Activated naive CD4-positive, alpha-beta T cell (primary cell): Measurements from ENCODE around the gene RAB40B.
"Not testable (repeated sequence)": the region's sequence is repeated elsewhere in the genome, so short reads cannot be mapped to it uniquely, and the experiment has no call there.

Source experiments
- DNase-seq, 4 experiments: peaks; one replicate each; lab custom pipeline; 2025; lab: John Stamatoyannopoulos, UW

Gene RAB40B

DNA sequence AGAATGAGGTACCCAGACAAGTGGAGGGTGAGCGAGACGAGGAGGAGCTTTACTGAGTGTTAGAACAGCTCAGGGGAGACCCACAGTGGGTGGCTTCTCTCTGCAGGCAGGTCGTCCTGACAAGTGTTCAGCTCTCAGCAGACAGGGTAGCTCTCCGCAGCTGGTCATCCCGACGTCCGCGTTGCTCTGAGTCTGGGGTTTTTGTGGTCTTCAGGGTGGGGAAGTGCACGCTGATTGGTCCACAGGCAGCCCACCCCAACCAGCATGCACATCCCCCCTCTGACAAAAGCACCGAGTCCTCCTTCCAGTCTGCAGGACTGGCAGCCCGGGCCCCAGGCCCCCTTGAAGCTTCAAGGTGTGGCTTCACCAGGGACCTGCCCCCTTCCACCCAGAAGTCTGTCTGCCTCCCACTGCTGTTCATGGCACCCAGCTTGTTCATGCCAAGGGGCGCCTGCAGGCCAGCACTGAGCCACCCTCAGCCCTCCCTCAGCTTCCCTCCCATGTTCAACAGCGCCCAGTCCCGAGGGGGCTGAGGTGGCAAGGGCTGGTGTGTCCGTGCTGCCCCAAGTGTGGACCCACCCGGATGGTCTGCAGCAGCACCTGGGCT, 30.4 kb downstream of the RAB40B start:
- no peak for DNase-seq

DNA sequence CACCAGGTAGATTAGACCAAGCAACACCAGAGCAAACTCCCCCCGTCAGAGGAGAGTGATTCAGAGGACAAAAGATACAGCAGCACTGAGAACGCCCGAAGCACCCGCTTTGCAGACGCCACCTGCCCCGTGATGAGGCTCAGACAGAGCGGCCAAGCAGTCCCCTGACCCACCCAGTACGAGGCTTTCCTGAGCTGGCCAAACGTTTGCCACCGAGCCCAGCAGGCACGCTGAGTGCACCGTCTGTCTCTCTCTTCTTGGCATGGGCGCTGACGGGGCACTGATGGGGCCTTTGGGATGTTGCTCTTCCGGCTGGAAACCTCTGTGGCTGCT, 30.9 kb downstream of the RAB40B start:
- no peak for DNase-seq

DNA sequence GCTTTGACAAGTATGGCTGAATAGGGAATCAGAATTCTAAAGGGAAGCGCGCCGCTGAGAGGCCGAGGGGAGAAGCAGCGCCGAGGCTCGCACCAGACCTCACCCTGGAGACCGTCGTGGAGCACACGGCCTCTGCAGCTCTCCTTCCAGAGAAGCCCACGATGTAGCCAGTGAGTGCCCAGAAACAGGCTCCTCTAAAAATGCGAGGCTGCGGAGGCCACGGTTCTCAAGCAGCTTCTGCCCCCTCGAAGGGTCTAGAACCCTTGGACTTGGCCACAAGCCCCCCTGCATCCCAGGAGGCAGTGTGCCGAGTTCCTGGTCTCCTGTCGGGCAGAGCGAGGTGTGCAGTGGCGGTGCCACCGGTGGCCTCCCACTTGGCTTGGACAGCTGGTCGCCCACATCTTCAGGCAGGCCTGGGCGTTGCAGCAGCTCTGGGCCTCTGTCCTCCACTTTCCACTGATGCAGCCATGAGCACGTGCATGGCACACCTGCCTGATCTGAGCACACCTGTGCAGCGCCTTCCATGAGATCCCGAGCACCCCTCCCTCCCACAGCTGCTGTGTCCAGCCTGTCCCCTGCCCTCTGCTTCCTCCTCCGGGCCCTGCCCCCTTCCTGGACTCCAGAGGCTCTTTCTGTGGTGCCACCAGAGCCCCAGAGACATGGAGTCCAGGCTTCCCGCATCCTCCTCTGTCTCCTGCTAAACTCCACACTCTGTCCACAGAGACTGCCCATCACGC, 31.4 kb downstream of the RAB40B start:
- no peak for DNase-seq

DNA sequence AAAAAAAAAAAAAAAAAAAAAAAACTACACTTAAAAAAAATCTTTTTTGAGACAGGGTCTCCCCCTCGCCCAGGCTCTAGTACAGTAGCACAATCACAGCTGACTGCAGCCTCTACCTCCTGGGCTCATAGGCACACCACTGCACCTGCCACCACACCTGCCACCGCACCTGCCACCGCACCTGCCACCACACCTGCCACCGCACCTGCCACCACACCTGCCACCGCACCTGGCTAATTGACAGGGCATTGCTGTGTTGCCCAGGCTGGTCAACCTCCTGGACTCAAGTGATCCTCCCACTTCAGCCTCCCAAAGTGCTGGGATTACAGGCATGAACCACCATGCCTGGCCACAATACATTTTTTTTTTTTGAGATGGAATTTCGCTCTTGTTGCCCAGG, 32.6 kb downstream of the RAB40B start:
- no peak for DNase-seq

DNA sequence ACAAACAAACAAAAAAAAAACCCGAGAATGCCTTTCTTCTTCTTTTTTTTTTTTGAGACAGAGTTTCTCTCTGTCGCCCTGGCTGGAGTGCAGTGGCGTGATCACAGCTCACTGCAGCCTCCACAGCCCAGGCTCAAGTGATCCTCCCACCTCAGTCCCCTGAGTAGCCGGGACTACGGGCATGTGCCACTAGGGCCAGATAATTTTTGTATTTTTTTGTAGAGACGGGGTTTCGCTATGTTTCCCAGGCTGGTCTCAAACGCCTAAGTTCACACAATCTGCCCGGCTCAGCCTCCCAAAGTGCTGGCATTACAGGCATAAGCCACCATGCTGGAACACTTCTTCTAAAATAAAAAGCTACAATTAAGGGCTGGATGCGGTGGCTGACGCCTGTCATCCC, 33.3 kb downstream of the RAB40B start:
- DNase-seq: no peak

DNA sequence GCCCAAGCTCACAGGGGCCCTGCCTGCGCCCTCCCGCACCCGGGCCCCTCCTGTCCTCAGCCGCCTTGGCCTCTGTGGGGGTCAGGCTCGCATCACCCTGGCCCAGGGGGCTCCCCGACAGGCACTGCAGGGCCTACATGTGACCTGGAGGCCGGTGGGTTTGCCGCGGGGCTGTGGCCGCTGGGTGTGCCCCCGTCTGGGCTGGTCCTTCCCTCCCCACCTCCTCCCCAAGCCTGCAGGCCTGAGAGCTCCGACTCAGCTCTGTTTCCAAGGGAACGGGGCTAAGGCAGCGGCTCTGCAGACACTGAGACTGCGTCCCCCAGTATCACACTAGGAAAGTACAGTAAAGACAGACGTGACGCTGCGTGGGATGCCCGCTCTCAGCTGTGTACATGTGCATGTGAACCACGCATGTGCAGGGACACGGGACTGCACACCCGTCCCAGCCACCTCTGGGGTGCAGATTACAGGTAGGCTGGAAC, 33.8 kb downstream of the RAB40B start:
- DNase-seq: no peak

DNA sequence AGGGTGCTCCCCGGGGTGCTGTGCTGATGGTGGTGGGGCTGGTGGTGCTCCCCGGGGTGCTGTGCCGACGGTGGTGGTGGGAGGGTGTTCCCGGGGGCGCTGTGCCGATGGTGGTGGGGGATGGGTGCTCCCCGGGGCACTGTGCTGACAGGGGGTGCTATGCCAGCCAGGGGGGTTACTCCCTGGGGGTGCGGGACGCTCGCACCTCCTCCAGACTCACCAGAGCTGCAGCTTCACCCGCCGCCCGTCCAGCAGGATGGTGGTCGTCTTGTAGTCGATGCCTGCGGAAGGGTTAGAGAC, 34.3 kb downstream of the RAB40B start:
- no peak for DNase-seq

DNA sequence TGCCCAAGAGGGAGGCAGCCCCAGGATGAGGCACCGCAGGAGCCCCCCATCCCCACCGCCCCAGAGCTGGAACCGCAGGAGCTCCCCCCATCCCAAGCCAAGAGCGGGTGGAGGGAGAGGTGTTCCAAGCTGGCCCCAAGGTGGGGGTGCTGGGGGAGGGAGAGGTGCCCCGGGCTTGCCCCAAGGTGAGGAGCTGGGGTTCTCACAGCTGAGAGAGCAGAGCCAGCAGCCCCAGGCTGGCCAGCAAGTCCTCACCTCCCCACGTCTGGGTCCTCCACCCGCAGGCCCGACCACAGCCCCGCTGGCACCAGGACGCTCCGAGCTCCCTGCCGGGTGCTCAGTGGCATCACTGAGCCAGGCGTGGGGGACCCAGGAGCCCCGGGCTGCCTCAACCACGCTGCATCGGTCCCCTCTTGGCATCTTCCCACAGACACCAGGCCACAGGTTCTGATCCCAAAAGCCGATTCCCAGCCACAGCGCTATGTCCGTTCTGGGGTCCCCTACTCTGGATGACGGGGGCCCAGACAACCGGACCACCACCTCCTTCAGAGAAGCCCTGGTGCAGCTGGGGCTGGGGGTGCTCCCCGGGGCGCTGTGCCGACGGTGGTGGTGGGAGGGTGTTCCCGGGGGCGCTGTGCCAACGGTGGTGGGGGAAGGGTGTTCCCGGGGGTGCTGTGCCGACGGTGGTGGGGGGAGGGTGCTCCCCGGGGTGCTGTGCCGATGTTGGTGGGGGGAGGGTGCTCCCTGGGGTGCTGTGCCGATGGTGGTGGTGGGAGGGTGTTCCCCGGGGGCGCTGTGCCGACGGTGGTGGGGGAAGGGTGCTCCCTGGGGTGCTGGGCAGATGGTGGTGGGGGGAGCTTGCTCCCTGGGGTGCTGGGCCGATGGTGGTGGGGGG, 34.9 kb downstream of the RAB40B start:
- DNase-seq: no peak

DNA sequence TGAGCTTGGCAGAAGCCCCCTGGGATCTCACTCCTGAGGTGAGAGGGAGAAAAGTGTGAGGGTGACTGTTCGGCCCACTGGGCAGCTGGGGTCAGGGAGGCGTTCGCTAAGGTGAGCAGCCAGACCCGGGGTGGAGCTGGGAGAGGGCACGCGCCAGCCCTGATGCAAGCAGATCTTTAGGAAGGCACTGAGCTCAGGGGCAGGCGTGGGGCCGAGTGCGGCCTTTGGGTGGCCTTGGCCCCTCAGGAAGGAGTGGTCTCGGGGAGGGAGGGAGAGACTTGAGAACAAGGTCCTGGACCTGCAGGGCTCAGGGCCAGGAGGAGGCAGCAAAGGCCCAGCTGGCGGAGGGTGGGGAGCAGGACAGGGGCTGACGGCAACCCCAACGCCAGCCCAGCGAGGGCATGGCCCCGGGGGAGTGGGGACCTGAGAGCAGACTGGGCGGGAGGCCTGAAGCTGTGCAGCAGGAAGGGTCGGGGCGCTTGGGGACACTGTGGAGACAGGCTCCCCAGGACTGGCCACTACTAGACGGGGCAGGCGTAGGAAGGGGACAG, 35.7 kb downstream of the RAB40B start:
- no peak for DNase-seq

DNA sequence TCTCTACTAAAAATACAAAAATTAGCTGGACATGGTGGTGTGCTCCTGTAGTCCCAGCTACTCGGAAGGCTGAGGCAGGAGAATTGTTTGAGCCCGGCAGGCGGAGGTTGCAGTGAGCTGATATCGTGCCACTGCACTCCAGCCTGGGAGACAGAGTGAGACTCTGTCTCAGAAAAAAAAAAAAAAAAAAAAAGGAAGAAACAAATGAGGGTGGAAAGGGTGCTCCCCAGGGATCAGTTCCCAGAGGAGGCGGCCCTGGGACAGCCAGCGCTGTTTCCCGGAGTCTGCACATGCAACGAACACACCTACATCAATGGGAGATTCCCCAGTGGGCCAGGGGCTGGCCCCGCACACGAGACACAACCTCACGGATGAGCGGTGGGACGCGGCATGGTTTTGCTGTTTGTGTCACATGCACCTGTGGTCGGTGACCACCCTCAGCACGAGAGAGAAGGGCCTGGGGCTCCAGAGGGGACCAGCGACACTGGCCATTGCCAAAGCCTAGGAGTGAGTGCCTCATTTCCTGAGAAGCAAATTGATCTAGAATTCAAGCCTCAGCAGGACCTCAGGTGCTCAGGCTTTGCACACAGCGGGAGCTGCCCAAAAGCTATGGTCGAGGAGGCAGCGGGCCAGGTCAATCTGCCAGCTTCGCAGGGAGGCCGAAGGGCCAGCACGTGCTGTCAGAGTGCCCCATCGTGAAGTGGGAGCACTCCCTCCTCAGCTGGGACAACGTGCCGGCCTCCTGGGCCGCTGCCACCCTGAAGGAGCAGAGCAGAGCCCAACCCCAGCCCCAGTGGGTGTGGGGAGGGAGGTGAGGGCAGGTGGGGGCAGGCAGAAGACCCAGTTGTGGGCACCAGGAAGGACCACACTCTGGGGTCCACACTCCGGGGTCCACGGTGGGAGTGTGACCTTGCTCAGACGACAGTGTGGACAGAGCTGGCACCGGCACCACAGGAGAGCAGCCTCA, 36.5 kb downstream of the RAB40B start:
- no peak for DNase-seq

DNA sequence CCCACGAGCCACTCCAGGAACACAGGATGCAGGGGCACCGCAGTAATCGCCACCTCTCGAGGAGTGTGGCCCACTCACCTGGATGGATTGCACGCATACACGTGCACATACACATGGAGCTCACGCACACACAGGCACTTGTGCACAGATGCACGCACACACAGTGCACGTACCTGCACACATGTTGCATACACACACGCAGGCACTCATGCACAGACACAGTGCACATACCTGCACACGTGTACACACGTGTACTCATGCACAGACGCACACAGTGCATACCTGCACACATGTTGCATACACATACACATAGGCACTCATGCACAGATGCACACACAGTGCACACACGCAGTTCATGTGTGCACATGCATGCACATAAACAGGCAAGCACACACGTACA, 38.6 kb downstream of the RAB40B start:
- no peak for DNase-seq

DNA sequence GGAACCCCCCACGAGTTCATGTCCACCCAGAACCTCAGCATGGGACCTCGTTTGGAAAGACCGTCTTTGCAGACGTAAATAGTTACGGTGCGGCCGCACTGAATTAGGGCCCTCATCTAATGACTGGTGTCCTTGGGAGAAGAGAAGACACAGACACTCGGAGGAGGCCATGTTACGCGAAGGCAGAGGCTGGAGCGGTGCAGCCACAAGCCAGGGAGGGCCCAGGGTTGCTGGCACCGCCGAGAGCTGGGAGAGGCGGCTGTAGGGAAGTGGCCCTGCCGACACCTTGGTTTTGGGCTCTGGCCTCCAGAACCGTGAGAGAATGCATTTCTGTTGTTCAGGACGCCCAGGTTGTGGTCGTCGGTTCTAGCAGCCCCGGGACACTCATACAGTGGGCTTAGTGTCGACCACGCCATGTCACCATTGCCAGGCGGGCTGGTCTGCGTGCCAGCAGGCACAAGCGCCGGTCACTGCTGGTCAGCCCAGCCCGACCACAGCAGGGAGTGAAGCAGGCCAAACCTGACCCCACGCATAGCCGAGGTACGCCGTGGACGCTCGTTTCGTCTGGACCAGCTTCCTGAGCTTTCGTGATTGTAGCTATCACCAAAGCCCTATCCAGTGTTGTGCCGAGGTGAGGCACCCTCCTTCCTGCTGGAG, 39.6 kb downstream of the RAB40B start:
- DNase-seq: no peak

DNA sequence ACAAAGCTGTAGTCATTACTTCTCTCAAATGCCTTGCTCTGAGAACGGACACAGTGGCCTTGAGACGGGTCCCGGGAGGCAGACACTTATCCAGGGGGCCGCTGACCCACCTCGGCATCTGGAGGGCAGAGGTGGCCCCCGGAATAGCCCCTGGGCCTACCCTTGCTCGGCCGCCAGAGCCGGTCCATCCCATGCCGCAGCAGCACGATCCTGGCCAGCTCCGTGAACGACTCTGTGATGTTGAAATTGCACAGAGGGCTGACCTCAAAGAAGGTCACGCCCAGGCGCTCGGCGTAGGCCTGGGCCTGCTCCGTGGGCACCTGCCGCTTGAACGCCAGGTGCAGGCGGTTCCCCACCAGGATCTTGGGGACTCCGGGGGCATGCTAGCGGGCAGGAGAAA, 40.2 kb downstream of the RAB40B start:
- no peak for DNase-seq

DNA sequence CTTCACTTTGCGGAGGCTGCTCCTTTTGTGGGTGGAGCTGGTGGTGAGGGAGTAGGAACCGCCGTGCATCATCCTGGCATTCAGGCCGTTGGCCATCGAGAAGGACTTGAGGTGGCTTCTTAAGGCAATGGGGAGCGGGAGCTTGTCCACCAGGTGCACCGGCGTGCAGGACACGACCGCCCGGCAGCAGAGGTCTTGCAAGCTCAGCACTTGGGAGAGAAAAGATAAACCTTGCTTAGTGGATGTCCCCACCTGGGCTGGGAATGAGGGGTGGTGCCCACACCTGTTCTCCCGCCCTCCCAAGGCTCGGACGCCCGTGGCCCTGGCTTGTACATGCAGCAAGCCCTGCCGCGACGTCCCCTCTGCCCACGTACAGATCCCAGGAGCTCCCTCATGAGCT, 40.6 kb downstream of the RAB40B start:
- DNase-seq: no peak

DNA sequence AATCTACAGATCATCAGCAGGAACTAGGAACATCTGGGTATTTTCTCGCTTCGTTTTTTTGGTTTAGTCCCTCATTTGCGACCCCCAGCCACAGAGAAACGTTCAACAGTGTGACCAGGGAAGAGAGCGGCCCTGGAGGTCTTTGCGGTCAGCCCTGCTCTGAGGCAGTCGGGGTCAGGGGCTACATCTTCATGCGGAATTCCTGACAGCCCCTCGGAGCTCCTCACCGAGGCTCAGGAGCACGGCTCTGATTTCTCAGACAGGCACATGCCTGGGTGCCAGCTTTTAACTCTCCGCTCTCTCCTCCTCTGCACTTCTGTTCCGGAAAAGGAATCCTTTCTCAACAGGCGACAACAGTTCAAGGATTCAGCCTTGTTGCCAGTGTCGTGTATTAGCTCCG, 42.2 kb downstream of the RAB40B start:
- no peak for DNase-seq

DNA sequence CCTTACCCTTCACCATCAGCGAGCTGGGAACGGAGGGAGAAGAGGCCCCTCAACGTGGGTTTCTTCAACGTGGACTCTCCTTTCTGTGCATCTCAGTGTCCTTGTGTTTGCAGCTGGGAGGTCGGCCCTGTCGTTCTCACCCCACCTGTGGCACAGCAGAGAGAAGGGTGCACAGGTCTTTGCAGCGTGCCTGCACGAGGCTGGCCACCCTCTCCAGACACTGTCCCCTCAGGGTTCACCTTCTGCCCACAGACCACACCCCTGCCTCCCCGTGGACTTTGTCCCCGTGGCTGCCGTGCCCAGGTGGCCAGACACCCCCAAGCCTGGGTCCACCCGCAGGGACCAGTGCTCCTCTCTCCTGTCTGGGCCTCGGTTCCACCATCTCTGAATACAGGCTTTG, 43.0 kb downstream of the RAB40B start:
- no peak for DNase-seq

DNA sequence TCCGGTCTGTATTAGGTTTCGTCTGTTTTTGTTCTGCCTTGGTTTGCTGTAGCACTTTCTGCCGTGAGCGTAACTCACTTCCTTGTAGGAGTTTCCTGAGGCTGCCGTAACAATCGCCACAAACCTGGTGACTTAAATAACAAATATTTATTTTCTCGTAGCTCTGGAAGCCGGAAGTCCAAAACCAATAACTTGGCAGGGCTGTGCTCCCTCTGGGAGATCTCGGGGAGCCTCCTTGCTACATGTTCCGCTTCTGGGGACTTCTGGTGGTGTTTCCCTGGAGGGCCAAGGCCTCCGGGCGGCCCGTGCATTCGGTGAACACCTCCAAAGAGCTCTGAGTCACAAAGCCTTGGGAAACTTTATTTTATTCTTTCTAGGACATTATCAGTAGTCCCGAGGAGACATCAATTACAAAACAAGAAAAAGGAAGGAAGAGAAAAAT, 43.4 kb downstream of the RAB40B start:
- no peak for DNase-seq

DNA sequence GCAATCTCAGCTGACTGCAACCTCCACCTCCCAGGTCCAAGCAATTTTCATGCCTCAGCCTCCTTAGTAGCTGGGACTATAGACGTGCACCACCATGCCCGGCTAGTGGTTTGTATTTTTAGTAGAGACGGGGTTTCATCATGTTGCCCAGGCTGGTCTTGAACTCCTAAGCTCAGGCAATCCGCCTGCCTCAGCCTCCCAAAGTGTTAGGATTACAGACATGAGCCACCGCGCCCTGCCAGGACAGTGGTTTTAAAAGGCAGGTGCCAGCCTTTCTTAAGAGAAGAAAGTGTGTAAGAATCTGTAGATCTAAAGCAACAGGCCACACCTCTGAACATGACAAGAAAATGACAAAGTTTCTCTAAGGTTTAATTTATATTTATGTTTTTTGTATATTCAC, 43.9 kb downstream of the RAB40B start:
- not testable (repeated sequence) for DNase-seq

DNA sequence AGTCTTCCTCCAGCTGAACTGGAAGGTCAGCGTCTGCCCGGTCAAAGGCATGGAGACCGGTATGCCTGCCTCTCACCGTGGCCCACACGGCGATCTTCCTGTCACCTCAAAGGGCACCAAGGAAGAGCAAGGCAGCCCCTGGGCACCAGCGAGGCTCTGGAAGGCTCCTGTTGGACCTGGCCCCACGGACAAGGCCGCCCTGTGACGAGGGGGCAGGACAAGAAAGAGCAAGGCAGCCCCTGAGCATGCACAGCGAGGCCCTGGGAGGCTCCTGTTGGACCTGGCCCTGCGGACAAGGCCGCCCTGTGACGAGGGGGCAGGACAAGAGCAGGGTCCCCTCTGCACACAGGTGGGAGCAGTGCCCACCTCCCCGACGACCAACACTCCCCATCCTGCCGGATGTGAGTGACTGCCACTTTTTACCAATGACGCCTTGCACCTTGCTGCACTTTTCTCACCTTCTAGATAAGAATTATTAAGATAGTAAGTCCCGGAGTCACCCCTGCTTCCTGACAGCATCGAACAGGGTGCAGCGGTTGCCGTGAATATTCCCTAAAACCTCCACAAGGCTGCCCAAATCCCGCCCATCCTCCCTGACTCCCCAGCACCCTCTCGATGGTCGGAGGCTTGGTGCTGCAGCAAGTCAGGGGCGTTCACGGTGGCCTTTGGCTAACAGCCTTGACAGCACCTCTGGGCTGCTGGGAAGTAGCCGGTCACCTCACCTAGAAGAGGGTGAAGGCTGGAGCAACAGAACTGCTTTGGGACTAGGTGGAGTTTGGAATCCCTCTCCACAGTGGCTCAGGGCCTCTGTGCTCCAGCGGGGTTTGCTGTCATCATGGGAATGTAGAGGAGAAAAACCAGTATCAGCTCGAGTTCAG, 44.6 kb downstream of the RAB40B start:
- DNase-seq: no peak

DNA sequence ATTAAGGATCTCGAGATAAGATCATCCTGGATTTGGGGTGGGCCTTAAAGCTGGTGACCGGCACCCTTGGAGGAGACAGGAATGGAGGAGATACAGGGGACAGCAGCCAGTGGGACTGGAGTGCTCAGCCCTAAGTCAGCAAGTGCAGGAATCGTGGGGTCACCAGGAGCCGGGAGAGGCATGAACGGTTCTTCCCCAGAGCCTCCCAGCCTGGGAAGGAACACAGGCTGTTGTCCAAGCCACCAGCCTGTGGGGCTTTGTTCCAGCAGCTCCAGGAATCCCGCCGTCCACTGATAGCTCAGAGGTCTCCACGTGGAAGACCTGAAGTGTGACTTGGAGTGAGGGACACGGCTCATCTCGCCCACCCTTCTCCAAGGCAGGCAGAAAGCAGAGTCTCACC, 47.8 kb downstream of the RAB40B start:
- no peak for DNase-seq
